OCI-M1 (cell line): Measurements from ENCODE around the gene ERMAP.

ENCODE experiments used
- DNase-seq: peaks from one replicate; lab custom pipeline; 2025; lab: John Stamatoyannopoulos, UW

ERMAP gene

GRCh38 chr1:42816585-42817439 lies at the start of gene ERMAP, which contains the start of gene SVBP:
Gene ERMAP, plus strand, starts transcription at chr1:42817122. Its CDS starts 13,327 bp downstream, at chr1:42830449.
Gene SVBP, minus strand, starts transcription at chr1:42817397. Its CDS starts 853 bp downstream, at chr1:42816544.
- DNase-seq, result peak; percentile 94

DNA sequence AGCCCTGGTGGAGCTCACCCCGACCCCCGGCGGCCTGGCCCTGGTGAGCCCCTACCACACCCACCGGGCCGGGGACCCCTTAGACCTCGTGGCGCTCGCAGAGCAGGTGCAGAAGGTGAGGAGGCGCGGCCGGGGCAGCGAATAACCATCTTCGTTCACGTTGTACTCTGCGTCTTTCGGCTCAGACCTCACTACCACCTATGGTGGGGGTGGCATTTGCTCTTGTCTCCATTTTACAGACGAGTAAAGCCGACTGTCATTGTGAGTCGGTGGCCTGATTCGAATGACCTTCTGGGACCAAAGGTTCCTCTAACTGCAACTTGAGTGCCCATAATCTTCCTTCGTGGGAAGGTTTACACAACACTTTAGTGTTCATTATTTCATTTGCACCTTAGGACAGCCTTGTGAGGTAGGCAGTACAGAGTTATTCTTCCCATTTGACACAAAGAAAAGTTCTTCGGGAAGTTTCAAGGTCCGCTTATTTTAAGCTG lies 49.4 kb upstream of the ERMAP start:
- peak; percentile 43 for DNase-seq

GRCh38 chr1:42768172-42768571 lies 48.8 kb upstream of the ERMAP start:
- peak; percentile 34 for DNase-seq

- DNase-seq, result no peak
Observed at GRCh38 chr1:42769811-42770210, 47.1 kb upstream of the ERMAP start.

GRCh38 chr1:42773420-42773819 lies 43.5 kb upstream of the ERMAP start:
- DNase-seq, result no peak

DNA sequence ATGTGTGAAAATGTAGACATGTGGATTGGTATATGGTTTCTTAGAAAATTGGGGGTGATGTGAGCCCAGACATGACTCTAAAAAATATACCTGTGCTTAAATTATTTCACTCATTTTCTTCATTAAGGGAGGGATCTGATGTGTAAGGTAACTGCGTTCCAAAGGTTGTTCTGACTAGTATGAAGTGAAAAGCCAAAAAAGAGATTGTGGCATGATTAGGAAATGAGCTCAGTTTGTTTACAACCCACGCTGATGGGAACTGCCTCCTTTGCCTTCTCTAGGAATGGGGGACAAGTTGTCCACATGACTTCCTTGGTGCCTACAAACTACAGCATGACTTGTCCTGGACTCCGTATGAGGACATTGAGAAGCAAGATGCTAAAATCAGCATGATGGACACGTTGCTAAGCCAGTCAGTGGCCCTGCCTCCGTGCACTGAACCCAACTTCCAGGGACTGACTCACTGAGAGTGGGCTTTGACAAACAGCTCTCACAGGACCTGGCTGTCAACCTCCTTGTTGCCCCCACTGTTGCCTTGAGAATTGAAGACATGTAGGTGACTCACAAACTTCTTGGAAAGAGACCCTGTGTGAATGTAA lies 41.9 kb upstream of the ERMAP start:
- no peak for DNase-seq

DNA sequence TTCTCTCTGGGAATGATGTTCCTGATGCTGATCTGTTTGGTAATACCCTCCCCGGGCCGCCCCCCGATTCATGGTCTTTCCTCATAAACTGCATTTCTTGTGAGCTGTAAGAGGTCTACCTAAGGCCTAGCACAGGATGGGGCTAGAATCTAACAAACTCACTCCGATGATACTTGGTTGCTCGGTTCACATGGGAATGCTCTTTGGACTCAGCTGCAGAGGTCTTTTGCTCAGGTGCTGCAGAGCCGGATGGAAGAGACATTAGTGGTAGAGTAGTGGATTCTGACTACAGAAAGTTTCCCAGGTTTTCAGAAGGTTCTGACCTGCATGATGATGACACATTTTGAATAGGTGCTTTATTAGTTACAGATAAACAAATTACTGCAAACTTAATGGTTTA lies 40.4 kb upstream of the ERMAP start:
- DNase-seq, result no peak

DNA sequence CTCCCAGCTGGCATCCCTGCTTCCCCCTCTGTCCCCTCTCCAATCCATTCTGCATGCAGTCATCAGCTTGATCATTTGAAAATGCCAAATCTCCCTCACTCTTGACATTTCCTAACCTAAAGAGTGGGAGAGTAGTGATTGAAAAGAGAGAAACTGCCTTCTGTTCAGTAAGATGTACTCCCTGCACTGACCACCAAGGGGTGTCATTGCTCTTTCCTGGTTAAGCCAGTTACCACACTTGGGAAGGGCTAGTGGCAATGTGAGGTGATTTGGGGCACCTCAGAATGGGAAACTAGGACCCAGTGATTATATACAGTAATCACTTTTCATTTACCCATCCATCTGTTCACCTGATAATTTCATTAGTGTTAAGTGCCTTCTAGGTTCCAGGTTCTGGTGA lies 39.1 kb upstream of the ERMAP start:
- peak; percentile 69 for DNase-seq

DNA sequence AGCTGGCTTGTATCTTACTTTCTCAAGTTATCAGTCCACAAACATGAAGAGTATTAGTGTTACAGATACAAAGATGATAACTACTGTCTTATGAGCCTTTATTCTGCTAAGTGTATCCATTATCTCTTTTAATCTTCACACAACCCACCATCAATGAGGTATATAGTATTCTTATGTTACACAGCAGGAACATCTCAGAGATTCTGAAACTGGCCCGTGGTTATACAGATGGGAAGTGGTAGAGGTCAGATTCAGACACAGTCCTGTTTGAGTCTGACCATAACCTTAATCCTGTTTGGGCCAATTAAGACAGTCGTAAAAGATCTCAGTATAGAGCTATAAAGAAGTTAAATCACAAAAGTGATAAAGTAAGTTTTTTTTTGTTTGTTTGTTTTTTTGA lies 37.2 kb upstream of the ERMAP start:
- no peak for DNase-seq

DNA sequence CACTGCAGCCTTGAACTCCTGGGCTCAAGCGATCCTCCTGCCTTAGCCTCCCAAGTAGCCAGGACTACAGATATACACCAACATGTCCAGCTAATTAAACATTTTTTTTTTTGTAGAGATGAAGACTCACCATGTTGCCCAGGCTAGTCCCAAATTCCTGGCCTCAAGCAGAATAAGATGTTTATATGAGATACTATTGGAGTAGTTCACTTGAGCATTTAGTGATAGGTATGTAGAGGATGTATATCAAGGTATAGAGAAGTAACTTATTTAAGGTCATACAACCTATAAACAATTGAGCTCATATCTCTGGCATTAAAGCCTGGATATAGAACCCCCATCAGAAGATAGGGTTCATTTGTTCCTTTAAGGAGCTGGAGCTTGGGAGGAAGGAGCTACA lies 36.7 kb upstream of the ERMAP start:
- no peak for DNase-seq

DNA sequence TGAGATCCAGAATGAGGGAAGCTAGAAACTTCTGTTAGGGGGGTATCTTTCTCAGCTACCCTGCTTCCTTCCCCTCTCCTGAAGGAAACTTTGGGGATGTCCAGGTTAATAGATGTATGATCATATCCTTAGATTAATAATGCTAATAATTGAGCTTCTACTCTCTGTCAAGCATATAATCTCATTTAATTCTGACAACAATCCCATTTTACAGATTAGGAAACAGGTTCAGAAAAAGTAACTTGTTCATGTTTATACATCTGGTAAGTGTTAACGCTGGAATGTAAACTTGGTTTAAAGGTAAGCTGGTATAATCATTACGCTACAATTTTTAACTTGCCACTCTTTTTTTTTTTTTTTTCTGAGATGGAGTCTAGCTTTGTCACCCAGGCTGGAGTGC lies 33.8 kb upstream of the ERMAP start:
- DNase-seq, result no peak

GRCh38 chr1:42784547-42784945 lies 32.4 kb upstream of the ERMAP start:
- DNase-seq, result no peak

DNA sequence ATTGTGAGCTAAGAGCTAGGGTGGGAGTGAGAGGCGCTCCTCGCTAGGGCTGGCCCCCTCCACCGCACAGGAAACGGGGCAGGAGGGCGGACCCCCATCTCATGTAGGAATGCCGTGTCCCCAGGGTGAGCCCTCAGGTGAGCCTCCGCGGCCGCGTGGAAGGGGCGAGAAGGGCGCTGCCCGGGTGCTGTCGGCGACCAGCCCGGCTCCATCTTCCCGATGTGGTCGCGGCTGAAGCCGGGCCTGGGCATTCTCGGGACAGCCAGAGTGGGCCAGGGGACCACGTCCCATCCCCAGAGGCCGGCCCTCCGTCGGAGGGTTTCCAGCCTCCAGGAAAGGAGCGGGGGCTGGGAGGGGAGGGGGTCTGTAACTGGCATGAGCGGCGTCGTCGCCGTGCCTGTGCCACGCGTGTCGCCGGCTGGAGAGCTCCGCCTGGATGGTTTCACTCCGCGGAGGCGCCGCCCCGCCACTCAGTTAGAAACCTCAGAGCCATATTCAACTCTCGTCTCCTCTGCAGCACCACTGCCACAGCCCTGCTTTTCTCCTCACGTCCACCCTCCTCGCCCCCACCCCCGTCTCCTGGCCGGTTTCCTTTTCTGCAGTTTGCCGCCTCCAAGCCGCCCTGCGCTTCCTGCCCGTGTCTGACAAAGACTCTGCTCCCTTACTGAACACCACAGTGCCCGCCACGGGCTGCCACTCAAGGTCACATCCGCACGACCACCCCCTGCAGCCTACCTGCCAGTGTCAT lies 31.8 kb upstream of the ERMAP start, which contains the start of gene TMEM269:
Gene TMEM269 (plus strand): TSS at position 46 of the 748 bp plus-strand sequence. CDS start 4,903 bp downstream, outside the sequence.
- DNase-seq, result no peak

DNA sequence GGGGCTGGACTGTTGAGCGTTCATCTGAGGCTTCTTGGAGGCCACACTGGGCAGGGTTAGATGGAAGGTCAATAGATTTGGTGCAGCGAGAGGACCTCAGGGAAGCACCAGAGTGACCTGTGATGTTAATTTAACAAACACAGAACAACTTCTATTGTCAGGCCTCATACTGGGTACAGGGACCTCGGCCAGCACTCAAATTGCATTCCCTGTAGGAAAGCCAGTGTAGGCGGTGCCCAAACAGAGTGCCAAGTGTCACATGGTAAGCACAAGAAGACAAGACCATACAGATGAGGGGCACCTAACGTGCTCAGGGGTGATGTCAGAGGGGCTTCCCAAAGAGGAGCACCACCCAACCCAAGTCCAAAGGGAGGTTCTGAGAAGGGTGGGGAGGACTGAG lies 30.8 kb upstream of the ERMAP start:
- DNase-seq, result no peak

DNA sequence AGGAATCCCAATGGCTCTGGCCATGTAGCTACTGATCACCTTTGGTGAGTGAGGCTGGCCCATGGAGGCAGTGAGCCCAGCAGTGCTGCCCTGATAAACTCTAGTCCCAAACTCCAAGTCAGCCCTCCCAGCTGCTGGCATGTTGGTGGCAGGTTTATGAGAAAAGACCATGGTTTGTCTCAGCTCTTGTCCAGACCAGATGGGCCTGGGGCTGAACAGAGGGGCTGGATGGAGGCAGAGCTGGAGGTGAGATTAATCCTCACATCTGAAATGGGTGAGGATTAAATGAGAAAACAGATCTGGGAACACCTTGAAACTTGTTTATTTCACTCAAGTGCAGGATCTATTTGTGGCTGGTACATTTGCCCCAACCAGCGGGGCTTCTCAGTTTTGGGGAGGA lies 28.9 kb upstream of the ERMAP start:
- no peak for DNase-seq

GRCh38 chr1:42793824-42794223 lies 23.1 kb upstream of the ERMAP start:
- DNase-seq, result no peak

DNA sequence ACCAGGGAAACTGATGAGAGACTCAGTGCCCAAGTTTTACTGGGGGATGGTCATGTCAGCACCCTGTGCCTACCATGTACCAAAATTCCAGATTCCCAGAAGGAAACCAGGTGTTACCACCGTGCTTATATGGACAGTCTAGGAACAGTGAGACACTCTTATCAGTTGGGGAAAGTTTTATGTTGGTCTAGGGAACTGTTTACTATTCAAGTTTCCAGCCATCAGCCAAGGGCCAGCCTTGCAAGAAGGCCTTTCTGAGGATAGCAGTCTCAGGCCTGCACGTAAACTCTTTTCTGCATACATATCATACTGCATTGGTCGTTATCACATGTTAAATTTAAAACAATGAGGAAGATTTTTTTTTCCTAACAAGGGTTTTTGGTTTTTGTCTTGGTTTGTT lies 19.5 kb upstream of the ERMAP start:
- no peak for DNase-seq

- no peak for DNase-seq
Observed at GRCh38 chr1:42797979-42798378, 18.9 kb upstream of the ERMAP start.

DNA sequence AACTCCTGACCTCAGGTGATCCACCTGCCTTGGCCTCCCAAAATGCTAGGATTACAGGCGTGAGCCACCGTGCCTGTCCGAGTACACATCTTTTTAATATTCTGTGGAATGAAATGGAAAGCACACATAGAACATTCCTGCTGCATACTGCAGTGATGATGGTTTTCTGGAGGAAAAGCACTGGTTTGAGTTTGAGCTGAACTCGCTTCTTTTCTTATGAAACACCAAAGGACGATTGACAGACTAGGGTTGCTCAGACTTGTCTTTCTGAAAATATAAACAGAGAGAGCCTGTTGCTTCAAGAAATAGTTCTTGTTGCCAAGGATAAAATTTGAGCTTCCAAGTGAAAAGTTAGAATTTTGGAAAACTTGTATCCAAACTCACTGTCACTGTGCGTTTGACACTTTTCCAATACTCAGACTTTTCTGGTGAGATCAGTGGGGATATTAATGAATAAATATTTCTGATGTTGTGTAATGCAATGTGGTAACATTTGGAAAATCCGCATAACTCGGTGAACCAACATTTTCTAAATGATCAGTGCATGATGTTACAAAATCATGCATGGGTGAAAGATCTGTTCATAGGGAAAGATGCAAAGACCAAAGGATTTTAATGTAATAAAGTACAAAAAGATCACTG lies 15.0 kb upstream of the ERMAP start:
- DNase-seq, result no peak

GRCh38 chr1:42806171-42806570 lies 10.8 kb upstream of the ERMAP start:
- DNase-seq, result no peak

DNA sequence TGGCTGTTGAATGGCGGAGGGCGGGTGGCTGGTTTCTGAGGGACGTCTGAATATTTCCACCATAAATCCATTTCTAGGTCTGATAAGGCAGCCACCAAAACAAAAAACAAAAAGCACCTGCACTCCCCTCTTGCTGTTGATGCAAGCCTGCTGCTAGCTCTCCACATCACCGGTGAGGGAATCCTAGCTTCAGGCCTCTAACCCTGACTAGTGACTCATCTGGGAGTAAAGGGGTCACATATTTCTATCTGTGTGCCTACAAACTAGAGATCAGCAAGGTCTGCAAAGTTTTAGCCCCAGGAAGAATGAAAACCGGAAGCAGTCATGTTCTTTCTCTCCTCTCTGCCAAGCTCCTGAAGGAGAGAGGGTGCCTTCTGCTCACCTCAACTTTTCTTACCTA lies 10.3 kb upstream of the ERMAP start:
- DNase-seq, result no peak

GRCh38 chr1:42807056-42807668 lies 9.8 kb upstream of the ERMAP start:
- no peak for DNase-seq
